GM18520 (cell line): ENCODE results near the gene GSTT2B.
A peak's percentile ranks its signal among the peaks of the same experiment; 100 is the strongest.
"Not testable (repeated sequence)": the region's sequence is repeated elsewhere in the genome, so short reads cannot be mapped to it uniquely, and the experiment has no call there.

Experiments
- ATAC-seq: cut with Tn5 transposase; IDR thresholded peaks from one replicate; pipeline ENCODE4 v1.9.1; 2021; ENCODE audit not compliant: unreplicated experiment

GSTT2B gene

GRCh38 chr22:23949764-23950163 is 11.2 kb downstream of the GSTT2B start:
- ATAC-seq = not testable (repeated sequence)

- not testable (repeated sequence) for ATAC-seq
Measured at GRCh38 chr22:23947391-23947790, 13.6 kb downstream of the GSTT2B start.

GRCh38 chr22:23940166-23940565 is 20.8 kb downstream of the GSTT2B start:
- ATAC-seq = not testable (repeated sequence)

GRCh38 chr22:23939017-23939357 is 22.0 kb downstream of the GSTT2B start:
- no peak for ATAC-seq

- no peak for ATAC-seq
Measured at GRCh38 chr22:23938328-23939016, 22.5 kb downstream of the GSTT2B start.

GRCh38 chr22:23926561-23926960 is 34.4 kb downstream of the GSTT2B start:
- ATAC-seq = no peak

- no peak for ATAC-seq
Measured at GRCh38 chr22:23925020-23925606, 35.9 kb downstream of the GSTT2B start.

- no peak for ATAC-seq
Measured at GRCh38 chr22:23922921-23923320, 38.1 kb downstream of the GSTT2B start.

- ATAC-seq = not testable (repeated sequence)
Measured at GRCh38 chr22:23921586-23922201, 39.3 kb downstream of the GSTT2B start.

GRCh38 chr22:23920267-23920611 is 40.8 kb downstream of the GSTT2B start:
- ATAC-seq = not testable (repeated sequence)

GRCh38 chr22:23915290-23915689 is 45.7 kb downstream of the GSTT2B start:
- no peak for ATAC-seq

- peak; percentile 95 for ATAC-seq
Measured at GRCh38 chr22:23913661-23914353, 47.2 kb downstream of the GSTT2B start.

- ATAC-seq = no peak
Measured at GRCh38 chr22:23913306-23913660, 47.7 kb downstream of the GSTT2B start.

- no peak for ATAC-seq
Measured at GRCh38 chr22:23912293-23912903, 48.6 kb downstream of the GSTT2B start.

GRCh38 chr22:23911318-23911980 is 49.5 kb downstream of the GSTT2B start:
- no peak for ATAC-seq

GRCh38 chr22:23910496-23911190 is 50.4 kb downstream of the GSTT2B start:
- no peak for ATAC-seq

GRCh38 chr22:23909296-23909898 is 51.6 kb downstream of the GSTT2B start:
- no peak for ATAC-seq

- ATAC-seq = no peak
Measured at GRCh38 chr22:23908587-23909205, 52.3 kb downstream of the GSTT2B start.

- ATAC-seq = not testable (repeated sequence)
Measured at GRCh38 chr22:23907423-23907822, 53.6 kb downstream of the GSTT2B start.
